Brain microvascular endothelial cell (primary cell): Measurements from ENCODE around the gene RNF212.

Source experiments
- DNase-seq: peaks from one replicate; pipeline ENCODE4 v3.0.0-alpha.2; 2020
- H3K27ac ChIP-seq: fragments of 250-450 bp; sonication (Bioruptor Pico); 2 replicates; pipeline ENCODE4 v1.5.1; 2020; ENCODE audit warnings: mild to moderate bottlenecking, moderate library complexity
- H3K27me3 ChIP-seq: fragments of 250-450 bp; sonication (Bioruptor Pico); replicated peaks from 2 replicates; pipeline ENCODE4 v1.5.1; 2020; ENCODE audit warnings: mild to moderate bottlenecking
- H3K36me3 ChIP-seq: fragments of 250-450 bp; sonication (Bioruptor Pico); replicated peaks from 2 replicates; pipeline ENCODE4 v1.5.1; 2020; ENCODE audit warnings: mild to moderate bottlenecking
- H3K4me3 ChIP-seq: 2 replicates; pipeline ENCODE4 v1.5.1; 2011; ENCODE audit warnings: low read depth, mild to moderate bottlenecking, control low read depth, low read length, moderate library complexity
- in situ Hi-C: cut with HindIII; loops from 2 replicates; pipeline ENCODE4 v1.10.0; 2017; ENCODE audit warnings: low sequenced_read_pairs, low pct_ligation_motif_present
- TF ChIP-seq, protein P1 (sequence below): IDR thresholded peaks from 2 replicates; pipeline ENCODE4 v1.5.1; 2011; ENCODE audit warnings: low read depth, mild to moderate bottlenecking, moderate library complexity, low read length, control low read depth, inconsistent platforms; ENCODE audit errors: missing control alignments

Gene RNF212

DNA sequence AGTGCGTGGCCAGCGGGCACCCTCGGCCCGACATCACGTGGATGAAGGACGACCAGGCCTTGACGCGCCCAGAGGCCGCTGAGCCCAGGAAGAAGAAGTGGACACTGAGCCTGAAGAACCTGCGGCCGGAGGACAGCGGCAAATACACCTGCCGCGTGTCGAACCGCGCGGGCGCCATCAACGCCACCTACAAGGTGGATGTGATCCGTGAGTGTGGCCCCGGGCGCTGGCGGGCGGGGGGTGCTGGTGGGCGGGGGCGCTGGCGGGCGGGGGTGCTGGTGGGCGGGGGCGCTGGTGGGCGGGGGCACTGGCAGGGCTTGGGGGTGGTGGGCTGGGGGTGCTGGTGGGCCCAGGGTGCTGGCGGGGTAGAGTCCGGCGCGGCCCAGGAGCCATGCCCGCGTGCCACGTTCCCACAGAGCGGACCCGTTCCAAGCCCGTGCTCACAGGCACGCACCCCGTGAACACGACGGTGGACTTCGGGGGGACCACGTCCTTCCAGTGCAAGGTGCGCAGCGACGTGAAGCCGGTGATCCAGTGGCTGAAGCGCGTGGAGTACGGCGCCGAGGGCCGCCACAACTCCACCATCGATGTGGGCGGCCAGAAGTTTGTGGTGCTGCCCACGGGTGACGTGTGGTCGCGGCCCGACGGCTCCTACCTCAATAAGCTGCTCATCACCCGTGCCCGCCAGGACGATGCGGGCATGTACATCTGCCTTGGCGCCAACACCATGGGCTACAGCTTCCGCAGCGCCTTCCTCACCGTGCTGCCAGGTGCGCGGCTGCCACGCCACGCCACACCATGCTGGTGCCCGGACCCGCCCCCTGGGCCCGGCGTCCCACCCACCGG is 89.2 kb downstream of the RNF212 start:
- Histone ChIP-seq H3K4me3 (no peak overlapping the region), H3K36me3 (peaks cover 14% of the 10 kb centered on the region), H3K27me3 (no peaks in the 10 kb centered on the region), H3K27ac (no peak overlapping the region)
- in situ Hi-C loops: no loop called here
- no peak for DNase-seq
- TF ChIP-seq, protein P1, sequence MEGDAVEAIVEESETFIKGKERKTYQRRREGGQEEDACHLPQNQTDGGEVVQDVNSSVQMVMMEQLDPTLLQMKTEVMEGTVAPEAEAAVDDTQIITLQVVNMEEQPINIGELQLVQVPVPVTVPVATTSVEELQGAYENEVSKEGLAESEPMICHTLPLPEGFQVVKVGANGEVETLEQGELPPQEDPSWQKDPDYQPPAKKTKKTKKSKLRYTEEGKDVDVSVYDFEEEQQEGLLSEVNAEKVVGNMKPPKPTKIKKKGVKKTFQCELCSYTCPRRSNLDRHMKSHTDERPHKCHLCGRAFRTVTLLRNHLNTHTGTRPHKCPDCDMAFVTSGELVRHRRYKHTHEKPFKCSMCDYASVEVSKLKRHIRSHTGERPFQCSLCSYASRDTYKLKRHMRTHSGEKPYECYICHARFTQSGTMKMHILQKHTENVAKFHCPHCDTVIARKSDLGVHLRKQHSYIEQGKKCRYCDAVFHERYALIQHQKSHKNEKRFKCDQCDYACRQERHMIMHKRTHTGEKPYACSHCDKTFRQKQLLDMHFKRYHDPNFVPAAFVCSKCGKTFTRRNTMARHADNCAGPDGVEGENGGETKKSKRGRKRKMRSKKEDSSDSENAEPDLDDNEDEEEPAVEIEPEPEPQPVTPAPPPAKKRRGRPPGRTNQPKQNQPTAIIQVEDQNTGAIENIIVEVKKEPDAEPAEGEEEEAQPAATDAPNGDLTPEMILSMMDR: no peak

DNA sequence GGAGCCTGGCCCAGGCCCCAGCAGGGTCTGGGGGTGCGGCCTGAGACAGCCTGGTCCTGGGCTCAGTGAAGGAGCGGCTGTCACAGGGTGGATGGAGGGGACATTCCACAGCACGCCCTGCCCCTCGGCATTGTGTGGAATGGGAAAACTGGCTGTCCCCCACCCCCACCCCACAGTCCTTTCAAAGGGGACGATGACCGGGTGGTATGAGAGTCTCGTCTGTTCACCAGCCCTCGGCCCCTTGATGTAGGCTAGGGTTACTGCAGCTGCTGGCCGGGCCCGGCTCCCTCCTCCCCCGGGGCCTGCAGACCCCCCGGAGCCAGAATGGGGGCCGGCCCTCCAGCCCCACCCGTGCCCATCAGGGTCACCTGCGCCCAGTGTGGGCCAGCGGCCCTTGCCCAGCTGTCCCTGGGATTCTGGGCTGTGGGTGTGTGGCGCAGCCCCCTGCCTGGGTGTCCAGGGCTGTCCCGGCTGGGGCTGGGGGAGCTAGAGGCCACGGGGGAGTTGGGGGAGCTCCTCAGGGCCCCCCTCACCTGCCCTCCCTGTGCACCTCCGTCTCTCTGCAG is 90.2 kb downstream of the RNF212 start:
- no peak for DNase-seq
- H3K4me3 ChIP-seq: no peak overlapping the region

DNA sequence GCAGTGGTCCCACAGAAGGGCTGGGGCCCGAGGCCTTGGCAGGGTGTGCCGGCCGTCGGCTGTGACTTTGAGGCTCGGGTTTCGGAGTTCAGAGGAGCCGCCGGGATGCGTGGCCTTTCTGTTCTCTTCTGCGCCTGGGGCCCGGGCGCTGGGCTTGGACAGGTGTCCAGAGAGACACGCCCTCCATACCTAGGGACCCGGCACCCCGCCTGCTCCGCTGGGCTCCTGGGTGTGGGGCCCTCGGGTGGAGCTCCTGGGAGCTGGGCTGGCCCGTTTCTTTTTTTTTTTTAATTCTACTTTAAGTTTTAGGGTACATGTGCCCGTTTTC is 90.7 kb downstream of the RNF212 start:
- Histone ChIP-seq H3K36me3 (peaks cover 14% of the 10 kb centered on the region), H3K27me3 (no peaks in the 10 kb centered on the region), H3K4me3 (no peak overlapping the region), H3K27ac (no peak overlapping the region)
- no peak for DNase-seq
- TF ChIP-seq, protein P1: no peak
- in situ Hi-C loops: no loop called here

More for the DNA sequence above, 90.2 kb downstream of the RNF212 start:
- TF ChIP-seq, protein P1: no peak
- Histone ChIP-seq H3K27me3 (no peaks in the 10 kb centered on the region), H3K27ac (no peak overlapping the region), H3K36me3 (peaks cover 14% of the 10 kb centered on the region)
- in situ Hi-C loops: no loop called here

DNA sequence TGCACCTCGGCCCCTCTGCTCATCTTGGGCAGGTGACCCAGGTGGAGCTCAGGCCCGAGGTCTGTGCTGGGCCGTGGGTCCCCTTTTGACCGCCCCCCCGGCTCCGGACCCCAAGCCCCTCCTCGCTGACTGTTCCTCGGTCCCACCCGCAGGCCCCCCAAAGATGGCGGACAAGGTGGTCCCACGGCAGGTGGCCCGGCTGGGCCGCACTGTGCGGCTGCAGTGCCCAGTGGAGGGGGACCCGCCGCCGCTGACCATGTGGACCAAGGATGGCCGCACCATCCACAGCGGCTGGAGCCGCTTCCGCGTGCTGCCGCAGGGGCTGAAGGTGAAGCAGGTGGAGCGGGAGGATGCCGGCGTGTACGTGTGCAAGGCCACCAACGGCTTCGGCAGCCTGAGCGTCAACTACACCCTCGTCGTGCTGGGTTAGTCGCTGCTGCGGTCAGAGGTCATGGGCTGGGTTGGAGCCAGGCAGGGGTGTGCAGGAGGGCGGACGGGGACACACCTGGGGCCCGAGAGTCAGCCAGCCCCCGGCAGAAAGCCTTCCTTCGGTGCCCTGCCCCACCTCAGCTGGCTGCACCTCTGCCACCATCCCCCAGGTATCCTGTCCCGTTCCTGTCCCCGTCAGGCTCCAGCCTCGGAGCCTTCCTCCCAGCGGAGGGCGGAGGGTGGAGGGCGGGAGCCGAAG is 91.2 kb downstream of the RNF212 start:
- no peaks in the 10 kb centered on the region for H3K27me3 ChIP-seq
- peaks cover 14% of the 10 kb centered on the region for H3K36me3 ChIP-seq
- no peak for DNase-seq
- H3K4me3 ChIP-seq: no peak overlapping the region
- H3K27ac ChIP-seq: no peak overlapping the region
- in situ Hi-C loops: no loop called here
- TF ChIP-seq, protein P1: no peak
